SK-N-SH (cell line): Measurements from ENCODE around the gene ACTL7A. TPM values are rescaled to one million over a fixed set of nuclear protein-coding genes. Genes with fewer than 3 reads are reported as not detected.

Experiments
- CTCF ChIA-PET: fragments of 300-600, 350-600 bp; formaldehyde crosslinking; extraction: SDS; loops from one replicate; lab custom pipeline; 2021; lab: Yijun Ruan, JAX
- POLR2A ChIA-PET: fragments of 350-600 bp; sonication (Branson Sonifier 250); formaldehyde crosslinking; extraction: SDS; loops from one replicate; lab custom pipeline; 2020; ENCODE audit warnings: antibody characterized with exemption, inconsistent platforms; lab: Yijun Ruan, JAX
- DNase-seq: peaks from one replicate; pipeline ENCODE4 v3.0.0; 2012
- H2AFZ ChIP-seq: fragments of 200-600 bp; sonication (generic); 2 replicates; pipeline ENCODE4 v1.8.1; 2016; ENCODE audit warnings: antibody characterized with exemption, mild to moderate bottlenecking, low read depth
- H3F3A ChIP-seq: fragments of 200-600 bp; sonication (generic); replicated peaks from 2 replicates; pipeline ENCODE3; 2016; ENCODE audit warnings: antibody characterized with exemption, mild to moderate bottlenecking; ENCODE audit not compliant: insufficient read depth
- H3K27ac ChIP-seq, 2 experiments: fragments of 200-500 bp in 1 of 2; fragments of 200-600 bp in 1 of 2; sonication (Bioruptor generic) in 1 of 2; sonication (generic), shearing (Covaris generic) in 1 of 2; 2 replicates each; pipeline versions ENCODE4 v1.5.1 to v1.6.1; 2014 to 2016; ENCODE audit warnings: low read depth in 2 of 2, inconsistent platforms in 1 of 2, low read length in 1 of 2, mild to moderate bottlenecking in 1 of 2, mixed read lengths in 1 of 2
- H3K27me3 ChIP-seq: fragments of 200-600 bp; sonication (generic), shearing (Covaris generic); 2 replicates; pipeline ENCODE4 v1.6.1; 2016; ENCODE audit warnings: mixed run types; ENCODE audit not compliant: insufficient read depth
- H3K36me3 ChIP-seq, 2 experiments: fragments of 200-500 bp in 1 of 2; fragments of 200-600 bp in 1 of 2; sonication (Bioruptor generic) in 1 of 2; sonication (generic) in 1 of 2; replicated peaks in 1 of 2; 2 replicates each; pipeline versions ENCODE3 to v1.5.1; 2014 to 2016; ENCODE audit warnings: low read length in 1 of 2, mild to moderate bottlenecking in 1 of 2; ENCODE audit not compliant: insufficient read depth in 2 of 2, control insufficient read depth in 1 of 2
- H3K4me1 ChIP-seq, 2 experiments: fragments of 200-500 bp in 1 of 2; fragments of 200-600 bp in 1 of 2; sonication (Bioruptor generic) in 1 of 2; sonication (generic), shearing (Covaris generic) in 1 of 2; 2 replicates each; pipeline versions ENCODE4 v1.5.1 to v1.6.1; 2014 to 2016; ENCODE audit warnings: low read depth in 1 of 2, low read length in 1 of 2, mixed run types in 1 of 2; ENCODE audit not compliant: insufficient read depth in 2 of 2, control insufficient read depth in 1 of 2
- H3K4me2 ChIP-seq: fragments of 200-600 bp; sonication (generic), shearing (Covaris generic); 2 replicates; pipeline ENCODE4 v1.6.1; 2017; ENCODE audit warnings: mixed run types
- H3K4me3 ChIP-seq, 2 experiments: fragments of 200-500 bp in 1 of 2; fragments of 200-600 bp in 1 of 2; sonication (Bioruptor generic) in 1 of 2; sonication (generic), shearing (Covaris generic) in 1 of 2; 2 replicates each; pipeline versions ENCODE4 v1.5.1 to v1.8.1; 2014 to 2016; ENCODE audit warnings: low read depth in 2 of 2, inconsistent platforms in 1 of 2, low read length in 1 of 2, mild to moderate bottlenecking in 1 of 2, mixed read lengths in 1 of 2, moderate library complexity in 1 of 2
- H3K79me2 ChIP-seq: fragments of 200-600 bp; sonication (generic); 2 replicates; pipeline ENCODE4 v1.8.1; 2017; ENCODE audit warnings: mild to moderate bottlenecking; ENCODE audit not compliant: insufficient read depth
- H3K9ac ChIP-seq: fragments of 200-600 bp; sonication (generic); 2 replicates; pipeline ENCODE4 v1.6.1; 2017; ENCODE audit warnings: mixed run types
- H3K9me2 ChIP-seq: fragments of 200-600 bp; sonication (generic); 2 replicates; pipeline ENCODE4 v1.6.1; 2017; ENCODE audit warnings: mixed run types
- H3K9me3 ChIP-seq: fragments of 200-600 bp; sonication (generic); 2 replicates; pipeline ENCODE4 v1.6.1; 2017; ENCODE audit warnings: mixed run types, mild to moderate bottlenecking, moderate library complexity
- H4K20me1 ChIP-seq: fragments of 200-600 bp; sonication (generic); 2 replicates; pipeline ENCODE4 v1.6.1; 2017; ENCODE audit warnings: mild to moderate bottlenecking, mixed run types; ENCODE audit not compliant: insufficient read depth
- ELF1 ChIP-seq: IDR thresholded peaks from 2 replicates; pipeline ENCODE4 v1.4.0; 2012
- EP300 ChIP-seq, 2 experiments: IDR thresholded peaks; 2 replicates each; pipeline versions ENCODE4 v1.4.0 to v1.6.1; 2012; ENCODE audit warnings: borderline replicate concordance in 1 of 2, low read depth in 1 of 2, low read length in 1 of 2
- FOXJ3 ChIP-seq: sonication (generic); formaldehyde crosslinking; IDR thresholded peaks from 2 replicates; pipeline ENCODE4 v1.5.1; 2020; ENCODE audit warnings: mild to moderate bottlenecking, missing genetic modification reagents
- FOXM1 ChIP-seq: IDR thresholded peaks from 2 replicates; pipeline ENCODE4 v1.4.0; 2012; ENCODE audit warnings: low read depth, mild to moderate bottlenecking
- GATA2 ChIP-seq: sonication (generic); formaldehyde crosslinking; IDR thresholded peaks from 2 replicates; pipeline ENCODE4 v1.5.0; 2020; ENCODE audit warnings: mild to moderate bottlenecking, missing genetic modification reagents
- JUND ChIP-seq: IDR thresholded peaks from 2 replicates; pipeline ENCODE4 v1.4.0; 2012
- MEF2A ChIP-seq: IDR thresholded peaks from 2 replicates; pipeline ENCODE4 v1.4.0; 2012; ENCODE audit warnings: low read depth, borderline replicate concordance
- NRF1 ChIP-seq: IDR thresholded peaks from 2 replicates; pipeline ENCODE4 v1.6.1; 2012; ENCODE audit warnings: low read depth, mild to moderate bottlenecking, low read length
- RAD21 ChIP-seq: IDR thresholded peaks from 2 replicates; pipeline ENCODE4 v1.6.1; 2012; ENCODE audit warnings: mild to moderate bottlenecking, low read length
- SIN3A ChIP-seq: IDR thresholded peaks from 2 replicates; pipeline ENCODE4 v1.6.1; 2012; ENCODE audit warnings: low read depth, mild to moderate bottlenecking, low read length, moderate library complexity, borderline replicate concordance
- SMC3 ChIP-seq: IDR thresholded peaks from 2 replicates; pipeline ENCODE4 v1.6.1; 2012; ENCODE audit warnings: low read depth, low read length, improper control_type of control experiment
- TAF1 ChIP-seq: IDR thresholded peaks from 2 replicates; pipeline ENCODE4 v1.6.1; 2012; ENCODE audit warnings: low read depth, mild to moderate bottlenecking, low read length, moderate library complexity, borderline replicate concordance
- USF2 ChIP-seq: fragments of 150-350 bp; IDR thresholded peaks from 2 replicates; pipeline ENCODE4 v1.6.1; 2017; ENCODE audit warnings: antibody characterized with exemption, low read length, low read depth, borderline replicate concordance
- WGBS: methylation state at CpG from one replicate; pipeline ENCODE4 v1.1.6; 2017; ENCODE audit warnings: low lambda C conversion rate; 5-methylcytosine and 5-hydroxymethylcytosine counted together
- polyA plus RNA-seq, 3 experiments: library from polyadenylated mRNA; depleted of rRNA; stranded (reverse); fragments of >200 nt; gene quantifications; 2 replicates each; pipeline ENCODE4 v1.2.3, GENCODE V29; 2012
- TF ChIP-seq, protein P1 (sequence below): IDR thresholded peaks from 2 replicates; pipeline ENCODE4 v1.4.0; 2012; ENCODE audit warnings: low read depth, borderline replicate concordance

Gene ACTL7A
- polyA plus RNA-seq, 1 of the 3 experiments (the other 2 are of a cell fraction), result not detected

- Histone ChIP-seq H4K20me1 (no peaks in the 10 kb centered on the region), H3K9me3 (no peaks in the 10 kb centered on the region), H3K9me2 (no peaks in the 10 kb centered on the region), H3K4me2 (no peak overlapping the region), H2AFZ (no peak overlapping the region), H3K4me3 (no peak overlapping the region), H3K4me1 (no peaks in the 10 kb centered on the region), H3K27me3 (no peaks in the 10 kb centered on the region; the same call in 1 of the 2 replicates), H3K36me3 (no peaks in the 10 kb centered on the region), H3K79me2 (no peaks in the 10 kb centered on the region), H3F3A (no peaks in the 10 kb centered on the region), H3K9ac (no peak overlapping the region), H3K27ac (no peak overlapping the region)
- ChIA-PET CTCF (interaction anchor here (1.1 kb wide), 1 partner anchor 9 kb away, joined by 3 read pairs; no protein-coding TSS in a partner anchor), POLR2A (no interaction called here)
- DNase-seq, result no peak
- 81% methylated on average over 16 of the region's 25 CpGs for WGBS
- TF ChIP-seq GATA2 (CRISPR knock-in tag) (no peak), RAD21 (no peak), NRF1 (no peak), FOXM1 (no peak), TAF1 (no peak), SIN3A (no peak), USF2 (no peak), EP300 (IDR thresholded peaks at IDR 0.05; ENCODE audit: borderline replicate concordance in 1 of 2, low read depth in 1 of 2, low read length in 1 of 2) (no peak)
Observed at GRCh38 chr9:108855529-108855886, 6.6 kb upstream of the ACTL7A start.

- H3K9me2 ChIP-seq, result no peaks in the 10 kb centered on the region
- no peak within 1 kb of the TSS for H2AFZ ChIP-seq
- H3K36me3 ChIP-seq, result no peaks in the 10 kb centered on the region
- H3K9ac ChIP-seq, result no peak within 1 kb of the TSS
- no peaks in the 10 kb centered on the region for H3K79me2 ChIP-seq
- 42% methylated on average over 5 of the region's 7 CpGs for WGBS
- no peak for TF ChIP-seq JUND
- TF ChIP-seq, protein P1, sequence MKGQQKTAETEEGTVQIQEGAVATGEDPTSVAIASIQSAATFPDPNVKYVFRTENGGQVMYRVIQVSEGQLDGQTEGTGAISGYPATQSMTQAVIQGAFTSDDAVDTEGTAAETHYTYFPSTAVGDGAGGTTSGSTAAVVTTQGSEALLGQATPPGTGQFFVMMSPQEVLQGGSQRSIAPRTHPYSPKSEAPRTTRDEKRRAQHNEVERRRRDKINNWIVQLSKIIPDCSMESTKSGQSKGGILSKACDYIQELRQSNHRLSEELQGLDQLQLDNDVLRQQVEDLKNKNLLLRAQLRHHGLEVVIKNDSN, result no peak
- TF ChIP-seq FOXJ3, result no peak
- TF ChIP-seq MEF2A, result no peak
- TF ChIP-seq ELF1, result no peak
- TF ChIP-seq SIN3A, result no peak
- TF ChIP-seq SMC3, result no peak
- no peaks in the 10 kb centered on the region for H3K9me3 ChIP-seq
- no peaks in the 10 kb centered on the region for H3F3A ChIP-seq
- ChIA-PET POLR2A (no interaction called here), CTCF (interaction anchor here (1.1 kb wide), 1 partner anchor 9 kb away, joined by 3 read pairs; no protein-coding TSS in a partner anchor)
- H3K4me3 ChIP-seq, result no peak within 1 kb of the TSS
- no peaks in the 10 kb centered on the region; the same call in 1 of the 2 replicates for H3K27me3 ChIP-seq
- no peaks in the 10 kb centered on the region for H4K20me1 ChIP-seq
- no peaks in the 10 kb centered on the region for H3K4me1 ChIP-seq
- no peak within 1 kb of the TSS for H3K4me2 ChIP-seq
- no peak within 1 kb of the TSS for H3K27ac ChIP-seq
- no peak for DNase-seq
Observed at GRCh38 chr9:108855888-108856287, 6.2 kb upstream of the ACTL7A start, which contains the start of gene ACTL7B. TSS of gene ACTL7B (minus strand) at chr9:108855986. CDS start at chr9:108855930, 56 bp downstream.
